Stimulated activated CD8-positive, alpha-beta memory T cell treated with anti-CD3 and anti-CD28 coated beads, Interleukin-7, amount 100 ng/mL, for 24 hours (primary cell): ENCODE measurements around the gene TGFB1.
"Not testable (repeated sequence)": the region's sequence is repeated elsewhere in the genome, so short reads cannot be mapped to it uniquely, and the experiment has no call there.

Source experiments
- DNase-seq: peaks from one replicate; pipeline ENCODE4 v3.0.0-alpha.2; 2020; ENCODE audit warnings: low read depth

TGFB1 gene

DNA sequence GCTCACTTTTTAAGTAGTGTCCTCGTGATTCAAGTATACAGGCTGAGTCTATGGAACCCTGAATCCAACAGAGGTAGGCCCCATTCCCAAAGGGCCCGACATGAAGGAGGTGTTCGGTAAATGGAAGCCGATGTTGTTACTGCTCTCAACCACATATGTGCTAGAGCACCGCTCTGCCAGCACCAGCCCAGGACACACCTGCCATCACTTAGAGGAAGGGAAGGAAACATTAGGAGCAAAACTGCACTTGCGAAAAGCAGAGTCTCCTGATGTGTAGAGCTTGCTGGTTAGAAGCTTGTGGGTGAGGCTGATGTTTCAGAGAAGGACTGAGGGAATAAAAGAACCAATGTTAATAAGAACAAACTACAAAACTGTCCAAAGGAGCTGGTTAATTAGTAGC is 53.2 kb downstream of the TGFB1 start:
- no peak for DNase-seq

DNA sequence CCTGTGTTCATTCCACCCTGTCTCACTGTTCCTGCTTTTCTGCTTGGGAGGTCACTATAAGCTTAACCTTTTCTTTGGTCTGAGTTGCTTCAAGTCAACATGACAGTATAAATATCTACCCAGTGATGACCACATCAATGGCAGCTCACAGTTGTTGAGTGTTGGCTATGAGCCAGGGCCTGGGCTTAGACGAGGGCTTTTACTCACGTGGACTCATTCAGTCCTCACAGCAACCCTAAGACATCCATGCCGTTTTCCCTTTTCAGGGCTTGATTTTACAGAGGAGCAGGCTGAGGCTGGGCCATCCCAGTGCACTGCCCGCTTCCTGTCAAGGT is 54.0 kb downstream of the TGFB1 start:
- DNase-seq = no peak

DNA sequence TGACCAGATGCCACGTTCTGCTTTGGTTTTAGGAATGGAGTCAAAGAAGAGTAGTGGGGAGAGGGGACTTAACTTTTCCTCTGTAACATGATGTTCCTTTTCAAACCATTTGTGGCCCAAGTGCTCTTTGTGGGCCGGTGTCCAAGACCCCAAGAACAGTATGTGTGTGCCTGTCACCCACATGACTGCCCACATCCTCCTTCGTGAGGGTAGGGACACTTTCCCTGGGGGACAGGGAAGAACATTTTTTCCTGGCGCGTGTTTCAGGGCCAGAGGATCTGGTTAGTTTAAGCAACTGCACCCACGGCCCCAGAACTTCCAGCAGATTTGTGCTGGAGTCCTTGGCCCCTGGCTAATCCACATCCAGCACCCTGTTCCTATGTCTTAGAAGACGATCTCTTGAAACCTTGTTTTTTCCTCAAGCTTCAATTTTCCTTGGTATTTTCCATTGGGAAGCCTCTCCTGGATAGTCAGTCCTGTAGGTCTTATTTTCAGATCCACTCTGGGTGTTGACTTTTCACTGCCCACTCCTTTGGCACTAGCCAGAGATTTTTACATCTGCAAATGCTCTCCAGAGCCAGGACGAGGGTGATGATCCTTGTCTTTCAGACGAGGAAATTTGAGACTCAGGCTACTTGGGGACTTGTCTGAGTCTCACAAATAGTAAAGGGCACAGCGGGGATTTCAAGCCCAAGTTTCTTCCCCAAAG is 54.5 kb downstream of the TGFB1 start:
- no peak for DNase-seq

DNA sequence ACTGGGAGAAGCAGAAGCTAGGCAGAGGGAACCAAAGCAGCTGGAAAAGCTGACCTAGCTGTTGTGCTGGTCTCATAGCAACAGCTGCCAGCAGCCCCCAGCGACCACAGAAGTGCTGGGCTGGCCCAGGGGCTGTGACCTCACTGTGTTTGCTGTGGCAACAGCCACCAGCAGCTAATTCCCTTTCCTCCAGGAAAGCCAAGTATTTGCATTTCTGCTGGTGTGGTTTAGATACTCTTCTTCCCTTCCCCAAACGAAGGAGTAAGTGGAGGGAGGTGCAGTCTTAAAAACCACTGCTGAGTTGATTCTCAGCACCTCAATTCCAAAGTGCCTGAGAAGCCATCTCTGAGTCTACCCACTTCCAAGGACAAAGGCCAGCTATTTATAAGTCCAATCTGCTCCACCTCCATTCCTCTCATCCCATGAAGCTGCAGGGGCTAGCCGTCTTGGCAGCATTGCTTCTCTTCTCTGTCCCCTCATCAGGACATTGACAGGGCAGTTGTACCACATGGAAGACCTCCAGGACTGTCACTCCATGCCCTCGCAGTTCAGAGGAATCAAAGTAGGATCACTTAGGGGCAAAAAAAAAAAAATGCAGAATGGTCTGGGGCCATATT is 55.3 kb downstream of the TGFB1 start:
- DNase-seq = no peak

DNA sequence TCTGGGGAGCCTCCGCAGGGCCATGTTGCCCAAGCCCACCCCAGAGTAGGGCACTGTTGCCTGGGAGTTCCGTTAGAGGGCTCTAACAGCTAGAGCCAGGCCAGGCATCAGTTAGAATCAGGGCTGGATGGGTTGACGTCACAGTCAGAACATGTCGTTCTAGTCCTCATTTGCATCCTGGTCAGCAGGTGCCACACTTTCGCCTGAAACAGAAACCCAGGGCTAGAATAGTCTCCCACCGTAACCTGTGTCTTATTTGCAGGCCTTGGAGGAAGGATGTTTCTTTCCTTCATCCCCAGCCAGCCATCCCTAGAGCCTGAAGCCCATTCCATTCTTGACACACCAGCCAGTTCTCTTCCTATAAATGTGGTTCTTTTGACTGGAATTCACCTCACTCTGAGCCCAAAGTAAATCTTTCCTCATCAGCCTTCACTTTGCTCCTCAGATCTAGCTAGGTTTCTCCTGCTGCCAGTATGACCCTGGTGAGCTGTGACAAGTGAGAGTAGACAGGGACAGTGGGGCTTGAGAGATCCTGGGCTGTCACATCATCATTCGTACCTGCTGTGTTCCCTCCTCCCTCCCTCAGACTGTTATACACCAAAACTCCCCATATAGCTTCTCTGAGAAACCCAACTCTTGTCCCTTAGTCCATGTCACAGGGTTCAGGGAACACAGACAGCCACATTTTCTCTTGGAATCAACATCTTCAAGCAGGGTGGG is 55.9 kb downstream of the TGFB1 start:
- DNase-seq = no peak

DNA sequence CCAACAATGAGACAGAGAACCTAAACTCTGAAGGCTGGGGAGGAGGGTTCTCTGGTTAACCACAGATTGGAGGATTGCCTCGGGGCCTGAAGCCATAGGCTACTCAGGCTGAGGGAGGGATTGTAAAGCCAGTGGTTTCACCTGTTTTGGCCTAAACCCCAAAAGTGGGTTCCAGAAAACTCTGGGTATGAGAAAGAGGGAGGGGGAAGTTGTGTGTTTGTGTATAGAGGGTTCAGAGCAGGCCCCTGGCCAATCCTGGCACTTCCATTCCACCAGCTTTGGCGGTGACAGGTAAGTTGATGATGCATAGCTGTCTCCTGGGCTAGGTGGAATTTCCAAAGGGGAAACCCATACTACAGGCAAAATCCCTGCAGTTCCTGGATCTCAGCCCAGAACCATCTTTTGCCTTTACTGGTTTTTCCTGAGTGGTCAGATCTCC is 57.3 kb downstream of the TGFB1 start:
- no peak for DNase-seq

DNA sequence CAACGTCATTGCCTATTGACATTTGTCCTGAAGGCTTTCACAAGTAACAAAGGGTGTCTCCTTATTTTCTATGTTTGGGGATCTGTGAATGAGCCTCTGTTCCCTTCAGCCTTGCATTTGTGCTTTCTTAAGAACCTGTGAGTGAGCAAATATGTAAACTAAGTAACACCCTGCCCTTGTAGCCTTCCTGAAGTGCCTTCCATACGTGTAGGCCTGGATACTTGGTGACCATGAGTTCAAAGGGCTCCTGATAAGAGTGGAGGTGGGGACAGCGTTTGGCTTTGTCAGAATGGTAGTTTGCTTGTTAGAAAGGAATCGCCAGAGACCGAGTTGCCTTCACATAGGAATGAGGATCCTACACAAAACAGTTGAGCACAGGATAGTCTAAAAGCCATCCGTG is 58.2 kb downstream of the TGFB1 start:
- DNase-seq = no peak

DNA sequence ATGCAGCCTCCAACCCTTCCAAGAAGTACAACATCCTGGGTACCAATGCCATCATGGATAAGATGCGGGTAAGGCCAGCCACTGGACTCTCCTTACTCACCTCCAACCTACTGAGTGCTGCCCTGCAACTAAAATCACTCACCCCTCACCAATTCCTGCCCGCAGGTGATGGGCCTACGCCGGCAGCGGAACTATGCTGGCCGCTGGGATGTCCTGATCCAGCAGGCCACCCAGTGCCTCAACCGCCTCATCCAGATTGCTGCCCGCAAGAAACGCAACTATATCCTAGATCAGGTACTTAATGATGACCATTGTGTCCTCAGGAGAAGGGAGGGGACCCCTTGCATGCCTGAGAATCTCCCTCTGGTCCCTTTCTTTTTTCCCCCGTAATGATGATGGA is 59.3 kb downstream of the TGFB1 start:
- no peak for DNase-seq

DNA sequence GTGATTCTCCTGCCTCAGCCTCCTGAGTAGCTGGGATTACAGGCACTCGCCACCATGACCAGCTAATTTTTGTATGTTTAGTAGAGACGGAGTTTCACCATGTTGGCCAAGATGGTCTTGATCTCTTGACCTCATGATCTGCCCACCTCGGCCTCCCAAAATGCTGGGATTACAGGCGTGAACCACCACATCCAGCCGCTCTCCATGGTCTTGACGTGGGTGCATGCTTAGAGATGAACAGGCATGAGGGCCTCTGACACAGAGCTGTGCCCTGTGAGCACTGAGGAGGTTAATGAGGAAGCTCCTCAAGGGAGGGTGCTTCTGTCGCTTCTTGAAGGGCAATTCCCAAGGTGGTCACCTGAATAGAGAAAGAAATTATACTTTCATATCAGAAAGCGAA is 63.9 kb downstream of the TGFB1 start:
- not testable (repeated sequence) for DNase-seq

DNA sequence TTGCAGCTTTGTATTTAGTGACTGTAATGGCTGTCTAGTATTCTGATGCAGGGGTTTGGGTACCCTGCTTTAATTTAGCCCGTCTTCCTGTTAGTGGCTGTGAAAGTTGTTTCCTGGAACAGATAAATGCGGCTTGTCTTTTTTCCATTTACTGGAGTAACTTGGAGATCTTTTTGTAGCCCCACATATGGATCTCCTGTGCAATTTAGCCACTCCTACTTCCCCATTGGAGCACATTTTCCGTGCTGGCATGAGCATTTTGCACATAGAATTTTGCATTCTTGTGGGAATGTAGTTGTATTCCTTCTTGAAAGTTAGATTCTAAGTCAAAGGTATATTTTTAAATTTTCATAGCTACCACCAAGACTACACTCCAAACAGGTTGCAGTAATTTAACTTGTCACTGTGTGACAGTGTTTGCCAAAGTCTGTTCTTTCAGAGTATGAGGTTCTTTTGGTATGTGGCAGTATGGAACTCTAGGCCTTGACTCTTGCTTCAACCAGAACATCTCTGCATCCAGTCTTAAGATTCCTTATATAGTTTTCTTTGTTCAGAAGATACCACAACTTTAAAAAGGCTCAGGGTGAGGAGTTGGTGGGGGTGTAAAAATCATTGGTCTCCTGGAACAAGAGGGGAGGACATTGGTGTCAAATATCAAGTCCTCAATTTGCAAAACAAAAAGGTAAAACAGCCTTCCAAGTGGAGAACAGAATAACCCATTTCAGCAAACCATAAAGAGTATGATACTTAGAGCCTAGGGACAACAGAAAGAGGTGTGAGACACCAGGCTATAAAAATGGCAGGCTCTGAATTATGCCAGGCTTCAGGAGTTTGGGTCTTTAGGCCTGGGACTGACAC is 64.8 kb downstream of the TGFB1 start:
- no peak for DNase-seq
